A673 (cell line): Measurements from ENCODE around the gene HOXA5. TPM values are rescaled to one million over a fixed set of nuclear protein-coding genes. Genes with fewer than 3 reads are reported as not detected.

Experiments
- BruUV-seq: library from RNA; stranded (reverse); fragments of 400-500 nt; replicated peaks from 2 replicates; lab custom pipeline; 2021; lab: Mats Ljungman, UMichigan
- CTCF ChIA-PET: fragments of 300-600 bp; sonication (Branson Sonifier 250); formaldehyde crosslinking; loops from one replicate; lab custom pipeline; 2022; ENCODE audit warnings: antibody characterized with exemption; lab: Charles Lee
- POLR2A ChIA-PET: fragments of 300-600 bp; sonication (Branson Sonifier 250); formaldehyde crosslinking; loops from one replicate; lab custom pipeline; 2022; ENCODE audit warnings: antibody characterized with exemption; ENCODE audit not compliant: low non-redundant PET; lab: Charles Lee
- DNase-seq: peaks from one replicate; pipeline ENCODE4 v3.0.0-alpha.2; 2015; ENCODE audit warnings: low spot score
- H3K27ac ChIP-seq: fragments of 200-600 bp; sonication (generic); 2 replicates; pipeline ENCODE4 v1.5.1; 2016; ENCODE audit warnings: mixed run types, low read depth, mild to moderate bottlenecking, mixed read lengths, antibody characterized with exemption, low read length; ENCODE audit not compliant: poor library complexity, severe bottlenecking
- H3K27me3 ChIP-seq: fragments of 200-600 bp; sonication (generic); replicated peaks from 2 replicates; pipeline ENCODE4 v1.6.1; 2017; ENCODE audit warnings: mixed run types, low read depth, mild to moderate bottlenecking, mixed read lengths, antibody characterized with exemption, low read length; ENCODE audit not compliant: insufficient read depth, poor library complexity
- H3K36me3 ChIP-seq: fragments of 200-600 bp; sonication (generic); 2 replicates; pipeline ENCODE4 v1.6.1; 2016; ENCODE audit warnings: mixed run types, mild to moderate bottlenecking, mixed read lengths, antibody characterized with exemption, low read length; ENCODE audit not compliant: insufficient read depth, poor library complexity, severe bottlenecking
- H3K4me1 ChIP-seq: fragments of 200-600 bp; sonication (generic); 2 replicates; pipeline ENCODE4 v1.6.1; 2017; ENCODE audit warnings: mixed run types, mild to moderate bottlenecking, mixed read lengths, antibody characterized with exemption, low read length; ENCODE audit not compliant: insufficient read depth, poor library complexity, severe bottlenecking
- H3K4me3 ChIP-seq: fragments of 200-600 bp; sonication (generic); 2 replicates; pipeline ENCODE4 v1.5.1; 2016; ENCODE audit warnings: low read depth, mixed run types, mild to moderate bottlenecking, mixed read lengths, low read length; ENCODE audit not compliant: poor library complexity, severe bottlenecking
- H3K9me3 ChIP-seq: fragments of 200-600 bp; sonication (generic); 2 replicates; pipeline ENCODE4 v1.6.1; 2016; ENCODE audit warnings: mixed run types, low read depth, mild to moderate bottlenecking, mixed read lengths, antibody characterized with exemption, low read length; ENCODE audit not compliant: poor library complexity, severe bottlenecking
- EZH2 ChIP-seq: fragments of 200-600 bp; sonication (generic); IDR thresholded peaks from 2 replicates; pipeline ENCODE4 v1.6.1; 2017; ENCODE audit warnings: borderline replicate concordance, low read depth, mild to moderate bottlenecking, mixed read lengths, antibody characterized with exemption, low read length; ENCODE audit not compliant: poor library complexity, severe bottlenecking
- intact Hi-C: fragments of 100-400 bp; cut with micrococcal nuclease; formaldehyde crosslinking; loops from one replicate; pipeline ENCODE4 v1.10.0; 2022; ENCODE audit not compliant: unreplicated experiment
- total RNA-seq: library from RNA; stranded (reverse); gene quantifications from 2 replicates; pipeline ENCODE4 v1.2.3, GENCODE V29; 2021
- TF ChIP-seq, protein P1 (sequence below): fragments of 300-800, 200-600 bp; sonication (generic); conservative IDR thresholded peaks from 2 replicates; pipeline ENCODE4 v1.5.1; 2017; ENCODE audit warnings: low read depth, mild to moderate bottlenecking, antibody characterized with exemption, low read length, moderate library complexity, mixed read lengths

Gene HOXA5
- total RNA-seq, 1 experiment from 2014 or later = not detected

DNA sequence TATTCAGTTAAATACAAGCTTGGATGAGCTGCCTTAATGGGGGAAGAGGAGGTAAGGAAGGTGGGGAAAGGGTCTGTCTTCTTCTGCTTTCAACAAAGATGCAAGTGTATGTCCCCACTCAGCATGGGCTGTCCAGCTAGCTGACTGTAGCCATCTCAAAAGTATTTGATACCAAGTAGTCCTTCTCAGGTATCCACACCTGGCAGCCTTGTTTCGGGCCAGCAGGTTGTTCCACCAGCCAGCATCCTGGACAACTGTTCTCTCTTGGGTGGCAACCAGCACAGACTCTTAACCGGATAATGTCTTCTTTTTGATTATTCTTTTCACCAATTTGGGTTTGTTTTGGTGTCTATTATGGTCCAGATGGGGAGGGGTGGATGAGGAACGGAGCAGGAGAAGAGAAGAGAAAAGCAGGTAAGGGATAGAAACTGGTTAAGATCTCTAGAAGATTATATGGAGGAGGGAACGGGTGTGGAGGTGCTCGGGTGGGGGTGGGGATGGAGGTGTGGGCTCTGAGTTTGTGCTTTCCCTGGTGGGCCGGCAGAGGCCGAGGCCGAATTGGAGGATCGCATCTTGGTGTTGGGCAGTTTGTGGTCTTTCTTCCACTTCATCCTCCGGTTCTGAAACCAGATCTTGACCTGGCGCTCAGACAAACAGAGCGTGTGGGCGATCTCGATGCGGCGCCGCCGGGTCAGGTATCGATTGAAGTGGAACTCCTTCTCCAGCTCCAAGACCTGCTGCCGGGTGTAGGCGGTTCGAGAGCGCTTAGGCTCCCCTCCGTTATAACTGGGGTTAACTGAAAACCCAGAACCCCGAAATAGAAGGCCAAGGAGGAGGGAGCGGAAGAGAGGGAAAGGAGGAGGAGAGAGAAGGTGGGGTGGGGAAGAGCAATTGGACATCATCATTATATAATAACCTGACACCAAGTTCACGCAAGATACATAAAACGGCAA, 14.4 kb downstream of the HOXA5 start:
- DNase-seq = no peak
- intact Hi-C loops = no loop called here
- BruUV-seq = no TSS peak
- Histone ChIP-seq H3K27ac (no peak overlapping the region), H3K9me3 (no peaks in the 10 kb centered on the region), H3K27me3 (peaks cover 100% of the 10 kb centered on the region), H3K4me1 (no peaks in the 10 kb centered on the region), H3K36me3 (no peaks in the 10 kb centered on the region), H3K4me3 (no peak overlapping the region)
- POLR2A ChIA-PET = no interaction called here
- CTCF ChIA-PET = no interaction called here
- peak; percentile 57 for TF ChIP-seq EZH2
- TF ChIP-seq, protein P1, sequence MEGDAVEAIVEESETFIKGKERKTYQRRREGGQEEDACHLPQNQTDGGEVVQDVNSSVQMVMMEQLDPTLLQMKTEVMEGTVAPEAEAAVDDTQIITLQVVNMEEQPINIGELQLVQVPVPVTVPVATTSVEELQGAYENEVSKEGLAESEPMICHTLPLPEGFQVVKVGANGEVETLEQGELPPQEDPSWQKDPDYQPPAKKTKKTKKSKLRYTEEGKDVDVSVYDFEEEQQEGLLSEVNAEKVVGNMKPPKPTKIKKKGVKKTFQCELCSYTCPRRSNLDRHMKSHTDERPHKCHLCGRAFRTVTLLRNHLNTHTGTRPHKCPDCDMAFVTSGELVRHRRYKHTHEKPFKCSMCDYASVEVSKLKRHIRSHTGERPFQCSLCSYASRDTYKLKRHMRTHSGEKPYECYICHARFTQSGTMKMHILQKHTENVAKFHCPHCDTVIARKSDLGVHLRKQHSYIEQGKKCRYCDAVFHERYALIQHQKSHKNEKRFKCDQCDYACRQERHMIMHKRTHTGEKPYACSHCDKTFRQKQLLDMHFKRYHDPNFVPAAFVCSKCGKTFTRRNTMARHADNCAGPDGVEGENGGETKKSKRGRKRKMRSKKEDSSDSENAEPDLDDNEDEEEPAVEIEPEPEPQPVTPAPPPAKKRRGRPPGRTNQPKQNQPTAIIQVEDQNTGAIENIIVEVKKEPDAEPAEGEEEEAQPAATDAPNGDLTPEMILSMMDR = no peak

DNA sequence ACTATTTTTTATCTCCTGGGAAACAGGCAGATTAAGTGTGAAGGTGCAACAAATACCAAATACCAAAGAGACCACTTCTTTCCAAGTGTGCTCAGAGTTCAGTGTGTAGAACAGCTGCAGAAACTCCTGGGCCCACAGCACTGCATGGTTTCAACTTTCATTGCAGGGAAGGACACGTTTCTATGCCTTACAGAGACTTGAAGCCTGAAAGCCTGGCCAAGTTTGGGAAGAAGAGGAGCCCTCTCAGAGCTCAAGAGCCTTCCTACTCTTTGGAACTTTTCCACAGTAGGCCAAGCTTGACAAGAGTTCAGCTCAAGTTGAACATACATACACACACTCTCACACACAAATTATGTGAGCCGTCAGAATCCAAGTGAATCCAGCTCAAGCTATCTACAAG, 15.4 kb downstream of the HOXA5 start:
- Histone ChIP-seq H3K27ac (no peak overlapping the region), H3K27me3 (peaks cover 100% of the 10 kb centered on the region), H3K4me1 (no peaks in the 10 kb centered on the region), H3K36me3 (no peaks in the 10 kb centered on the region), H3K9me3 (no peaks in the 10 kb centered on the region), H3K4me3 (no peak overlapping the region)
- BruUV-seq = no TSS peak
- intact Hi-C loops = no loop called here
- TF ChIP-seq EZH2 = no peak
- TF ChIP-seq, protein P1 = no peak
- ChIA-PET CTCF (no interaction called here), POLR2A (no interaction called here)
- DNase-seq = no peak

- Histone ChIP-seq H3K27ac (no peak overlapping the region), H3K4me3 (no peak overlapping the region), H3K9me3 (no peaks in the 10 kb centered on the region), H3K27me3 (peaks cover 100% of the 10 kb centered on the region), H3K36me3 (no peaks in the 10 kb centered on the region), H3K4me1 (no peaks in the 10 kb centered on the region)
- no peak for DNase-seq
- BruUV-seq = no TSS peak
- TF ChIP-seq, protein P1 = no peak
- no peak for TF ChIP-seq EZH2
- intact Hi-C loops = no loop called here
- POLR2A ChIA-PET = interaction anchor here (0.7 kb wide), 1 partner anchor 32 kb away, joined by 3 read pairs; no protein-coding TSS in a partner anchor
- CTCF ChIA-PET = no interaction called here
Measured at GRCh38 chr7:27126596-27127327, 16.7 kb downstream of the HOXA5 start.
